Measurements from ENCODE around the gene BTG1. TPM values are rescaled to one million over a fixed set of nuclear protein-coding genes. Genes with fewer than 3 reads are reported as not detected.

The BTG1 gene
- total and polyA plus RNA-seq, 2 of the 4 experiments (the other 2 are of a cell fraction): 3.8 to 33.5 TPM

DNA sequence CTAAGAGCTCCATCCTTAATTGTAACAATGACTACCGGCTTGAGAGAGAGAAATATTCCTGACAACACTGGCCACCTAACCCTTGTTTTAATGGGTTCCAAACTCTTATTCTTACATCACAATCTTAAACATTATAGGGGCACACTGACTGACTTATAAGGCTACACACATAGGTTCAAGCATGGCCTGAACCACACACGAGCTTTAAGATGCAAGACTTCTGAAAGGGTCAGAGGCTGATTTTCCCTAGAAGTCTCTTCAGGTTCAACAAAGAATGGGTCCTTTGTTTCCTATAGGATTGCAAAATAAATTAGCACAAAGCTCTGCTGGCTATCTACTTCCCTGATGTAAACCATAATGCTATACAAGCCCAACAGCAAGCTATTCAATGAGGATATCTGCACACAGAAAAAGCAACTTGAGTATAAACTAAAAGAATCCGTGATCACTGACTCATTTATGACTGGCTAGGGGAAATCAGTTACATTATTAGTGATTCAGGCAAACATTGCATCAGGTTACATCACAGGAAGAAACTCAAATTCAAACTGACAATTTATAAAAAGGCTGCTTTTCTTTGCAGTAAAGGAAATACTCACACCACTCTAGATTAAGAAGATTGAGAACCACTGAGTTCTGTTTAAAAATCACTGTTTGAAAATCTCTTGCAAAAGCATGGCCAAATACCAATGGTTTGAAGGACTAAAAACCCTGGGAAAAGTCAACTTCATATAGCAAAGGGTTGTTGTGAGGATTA lies 8.5 kb downstream of the BTG1 start:
- Histone ChIP-seq H3K9me1 (ENCODE audit: insufficient read depth, low read length) (peaks cover 11% of the 10 kb centered on the region), H4K8ac (ENCODE audit: low read depth in 2 of 2, low read length in 2 of 2) (peak overlapping the region; percentile 69 to 88), H3K27me3 (ENCODE audit: control insufficient read depth, insufficient read depth, low read length) (no peaks in the 10 kb centered on the region), H2BK5ac (ENCODE audit: low read depth, low read length, poor library complexity, severe bottlenecking) (peak overlapping the region; percentile 98), H4K20me1 (ENCODE audit: insufficient read depth, low read length) (no peaks in the 10 kb centered on the region; the same call in 1 of the 2 replicates), H3K79me1 (ENCODE audit: low read depth in 1 of 2, low read length in 2 of 2) (peaks cover 0 to 43% of the 10 kb centered on the region in 2 experiments; a peak in 2 of 4 replicates), H2BK15ac (ENCODE audit: low read depth, low read length) (peak overlapping the region; percentile 76), H3K4me1 (ENCODE audit: control insufficient read depth, insufficient read depth, low read length) (peaks cover 19% of the 10 kb centered on the region), H3K56ac (ENCODE audit: extremely low read depth, insufficient read depth, low read length) (peak overlapping the region; percentile 75), H4K5ac (ENCODE audit: low read depth, low read length) (peak overlapping the region; percentile 97), H3K9ac (ENCODE audit: low read depth, low read length) (peak overlapping the region; percentile 50; the same call in 1 of the 2 replicates), H3K9me3 (ENCODE audit: control insufficient read depth, insufficient read depth, low read length) (no peaks in the 10 kb centered on the region), H3K4me3 (ENCODE audit: insufficient read depth, low read depth, low read length) (no peak overlapping the region), H3K4ac (ENCODE audit: low read depth, low read length) (peak overlapping the region; percentile 92), H3K18ac (ENCODE audit: low read depth, low read length) (peak overlapping the region; percentile 99), H2AFZ (replicated peaks; ENCODE audit: low read length, poor library complexity) (no peak overlapping the region), H2AK9ac (replicated peaks; ENCODE audit: low read depth, low read length, poor library complexity) (no peak overlapping the region), H4K91ac (ENCODE audit: insufficient read depth, low read depth, low read length) (peak overlapping the region; percentile 90), H2BK120ac (ENCODE audit: low read depth, low read length) (peak overlapping the region; percentile 96), H3K4me2 (ENCODE audit: low read depth, low read length) (peak overlapping the region; percentile 99), H3K27ac (ENCODE audit: insufficient read depth, low read length) (peak overlapping the region; percentile 97), H2AK5ac (ENCODE audit: low read depth, low read length) (peak overlapping the region; percentile 59; the same call in 1 of the 2 replicates), H3K36me3 (ENCODE audit: control insufficient read depth, insufficient read depth, low read length) (peaks cover 6% of the 10 kb centered on the region), H2BK20ac (ENCODE audit: low read depth, low read length) (peak overlapping the region; percentile 90), H3K14ac (replicated peaks; ENCODE audit: low read depth, low read length) (peak overlapping the region; percentile 78), H3K23ac (ENCODE audit: low read depth, low read length) (peak overlapping the region; percentile 76; the same call in 1 of the 2 replicates)
- ChIA-PET CTCF (interaction anchor here (0.6 to 1.1 kb wide), 3 partner anchors 300 to 755 kb away, joined by 3 to 4 read pairs (median 4); no protein-coding TSS in a partner anchor), POLR2A (ENCODE audit: unreplicated experiment) (interaction anchor here (0.6 to 1.5 kb wide), 3 partner anchors 9 to 889 kb away, joined by 4 to 5 read pairs (median 5); partner anchors contain the start of gene BTG1)
- intact Hi-C loops (cut with micrococcal nuclease): no loop called here
- DNase-seq (peak; percentile 97), ATAC-seq (ENCODE audit: low read depth) (peak; percentile 77)
- dilution Hi-C loops (cut with HindIII; ENCODE audit: low sequenced_read_pairs, unreplicated experiment): no loop called here
- 0% methylated on average over 1 of the region's 3 CpGs; no CpG with 5 or more reads in 1 of the 2 experiments for WGBS, 2 experiments (ENCODE audit: extremely low coverage in 2 of 2, insufficient read length in 1 of 2)
- in situ Hi-C loops (cut with MboI; ENCODE audit: low sequenced_read_pairs): loop anchor here (5.0 kb wide), 1 partner anchor 325 kb away; no protein-coding TSS in a partner anchor
- BruUV-seq (replicated peaks): no TSS peak
- TF ChIP-seq CHD1 (IDR thresholded peaks at IDR 0.05; ENCODE audit: low read depth, low read length) (no peak), MAZ (IDR thresholded peaks at IDR 0.05; ENCODE audit: borderline replicate concordance, low read depth, low read length) (no peak), SMC3 (IDR thresholded peaks at IDR 0.05; ENCODE audit: low read depth, low read length) (0 out of 2 replicates have a peak, but pooled peaks have one; percentile 14), RFX5 (IDR thresholded peaks at IDR 0.05; ENCODE audit: low read depth, low read length) (0 out of 2 replicates have a peak, but pooled peaks have one; percentile 27), FOS (IDR thresholded peaks at IDR 0.05; ENCODE audit: low read depth, low read length) (peak; percentile 93), MAFK (IDR thresholded peaks at IDR 0.05; ENCODE audit: low read depth, low read length) (no peak), RCOR1 (IDR thresholded peaks at IDR 0.05; ENCODE audit: insufficient replicate concordance, low read length) (no peak), POLR2A (IDR thresholded peaks at IDR 0.05; ENCODE audit: low read depth, low read length) (peak; percentile 56), RAD21 (IDR thresholded peaks at IDR 0.05; ENCODE audit: low read length) (peak; percentile 11; the same call in 1 of the 2 replicates), NFE2L2 (IDR thresholded peaks at IDR 0.05; ENCODE audit: low read depth, low read length) (no peak; the same call in 1 of the 2 replicates), BHLHE40 (IDR thresholded peaks at IDR 0.05; ENCODE audit: low read depth, low read length) (peak; percentile 46; the same call in 1 of the 2 replicates), CEBPB (IDR thresholded peaks at IDR 0.05; ENCODE audit: low read depth, low read length) (peak; percentile 97)
- TF ChIP-seq, protein P1, sequence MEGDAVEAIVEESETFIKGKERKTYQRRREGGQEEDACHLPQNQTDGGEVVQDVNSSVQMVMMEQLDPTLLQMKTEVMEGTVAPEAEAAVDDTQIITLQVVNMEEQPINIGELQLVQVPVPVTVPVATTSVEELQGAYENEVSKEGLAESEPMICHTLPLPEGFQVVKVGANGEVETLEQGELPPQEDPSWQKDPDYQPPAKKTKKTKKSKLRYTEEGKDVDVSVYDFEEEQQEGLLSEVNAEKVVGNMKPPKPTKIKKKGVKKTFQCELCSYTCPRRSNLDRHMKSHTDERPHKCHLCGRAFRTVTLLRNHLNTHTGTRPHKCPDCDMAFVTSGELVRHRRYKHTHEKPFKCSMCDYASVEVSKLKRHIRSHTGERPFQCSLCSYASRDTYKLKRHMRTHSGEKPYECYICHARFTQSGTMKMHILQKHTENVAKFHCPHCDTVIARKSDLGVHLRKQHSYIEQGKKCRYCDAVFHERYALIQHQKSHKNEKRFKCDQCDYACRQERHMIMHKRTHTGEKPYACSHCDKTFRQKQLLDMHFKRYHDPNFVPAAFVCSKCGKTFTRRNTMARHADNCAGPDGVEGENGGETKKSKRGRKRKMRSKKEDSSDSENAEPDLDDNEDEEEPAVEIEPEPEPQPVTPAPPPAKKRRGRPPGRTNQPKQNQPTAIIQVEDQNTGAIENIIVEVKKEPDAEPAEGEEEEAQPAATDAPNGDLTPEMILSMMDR (conservative IDR thresholded peaks at IDR 0.05; ENCODE audit: low read depth, low read length): no peak
- TF ChIP-seq, protein P2, sequence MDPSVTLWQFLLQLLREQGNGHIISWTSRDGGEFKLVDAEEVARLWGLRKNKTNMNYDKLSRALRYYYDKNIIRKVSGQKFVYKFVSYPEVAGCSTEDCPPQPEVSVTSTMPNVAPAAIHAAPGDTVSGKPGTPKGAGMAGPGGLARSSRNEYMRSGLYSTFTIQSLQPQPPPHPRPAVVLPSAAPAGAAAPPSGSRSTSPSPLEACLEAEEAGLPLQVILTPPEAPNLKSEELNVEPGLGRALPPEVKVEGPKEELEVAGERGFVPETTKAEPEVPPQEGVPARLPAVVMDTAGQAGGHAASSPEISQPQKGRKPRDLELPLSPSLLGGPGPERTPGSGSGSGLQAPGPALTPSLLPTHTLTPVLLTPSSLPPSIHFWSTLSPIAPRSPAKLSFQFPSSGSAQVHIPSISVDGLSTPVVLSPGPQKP (IDR thresholded peaks at IDR 0.05; ENCODE audit: borderline replicate concordance, low read depth, low read length): no peak
